Mesenteric fat pad (tissue), 1 donor: ENCODE data around the gene JTB. TPM values are rescaled to one million over a fixed set of nuclear protein-coding genes. Genes with fewer than 3 reads are reported as not detected.

Experiments used
- DNase-seq: peaks from one replicate; pipeline ENCODE4 v3.0.0-alpha.2; 2020; ENCODE audit warnings: low spot score
- microRNA-seq: library from miRNA; unstranded; fragments of <30 nt; microRNA quantifications from one replicate; pipeline ENCODE4 v1.2.0, GENCODE V29; 2020; ENCODE audit warnings: borderline number of aligned reads
- total RNA-seq: library from RNA; stranded (reverse); fragmentation: NEBNext Ultra II Directional; extraction: Animal tissue kit (Norgen Biotek cat#: 25700); gene quantifications from one replicate; pipeline ENCODE4 v1.2.1, GENCODE V29; 2021
- donor health status: DM: yes; HTN: yes; CAD: no.

Gene JTB
- total RNA-seq, 1 donor from 2014 or later: 102 TPM

DNA sequence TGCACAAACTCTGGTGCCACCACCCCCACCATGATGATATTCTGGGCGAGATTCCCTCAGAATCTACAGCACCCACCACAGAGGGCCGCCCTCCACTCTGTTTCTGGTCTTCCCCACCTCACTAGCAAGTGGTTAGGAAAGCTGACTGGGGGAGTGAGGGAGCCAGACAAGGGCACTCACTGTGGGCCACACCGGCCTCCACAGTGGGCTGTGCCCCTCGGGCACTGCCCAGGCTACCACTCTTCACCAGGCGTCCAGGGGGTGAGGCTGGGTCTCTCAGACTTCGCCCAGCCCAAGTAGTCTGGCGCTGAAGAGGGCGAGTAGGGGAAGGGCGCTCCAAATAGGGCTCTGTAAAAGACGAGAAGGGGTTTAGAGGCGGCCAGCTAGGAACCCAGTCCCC lies 43.5 kb downstream of the JTB start:
- peak; percentile 39 for DNase-seq

DNA sequence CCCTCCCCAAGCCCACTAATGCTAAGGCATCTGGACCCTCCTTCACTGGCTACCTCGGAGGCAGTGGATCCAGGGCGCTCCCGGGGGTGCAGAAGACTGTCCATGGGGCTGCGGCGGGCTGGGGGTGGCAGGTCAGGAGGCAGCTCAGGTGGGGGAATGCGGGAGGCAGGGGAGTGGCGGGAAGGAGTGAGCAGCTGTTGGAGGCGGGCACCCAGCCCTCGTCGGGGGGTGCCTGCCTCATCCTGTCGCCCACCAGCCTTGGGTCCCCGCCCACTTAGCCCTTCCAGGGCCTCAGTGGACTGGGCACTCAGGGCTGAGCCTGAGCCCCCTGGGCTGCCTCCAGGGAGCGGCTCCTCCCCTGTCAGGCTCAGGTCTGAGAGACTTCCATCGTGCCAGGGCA lies 44.0 kb downstream of the JTB start:
- no peak for DNase-seq

DNA sequence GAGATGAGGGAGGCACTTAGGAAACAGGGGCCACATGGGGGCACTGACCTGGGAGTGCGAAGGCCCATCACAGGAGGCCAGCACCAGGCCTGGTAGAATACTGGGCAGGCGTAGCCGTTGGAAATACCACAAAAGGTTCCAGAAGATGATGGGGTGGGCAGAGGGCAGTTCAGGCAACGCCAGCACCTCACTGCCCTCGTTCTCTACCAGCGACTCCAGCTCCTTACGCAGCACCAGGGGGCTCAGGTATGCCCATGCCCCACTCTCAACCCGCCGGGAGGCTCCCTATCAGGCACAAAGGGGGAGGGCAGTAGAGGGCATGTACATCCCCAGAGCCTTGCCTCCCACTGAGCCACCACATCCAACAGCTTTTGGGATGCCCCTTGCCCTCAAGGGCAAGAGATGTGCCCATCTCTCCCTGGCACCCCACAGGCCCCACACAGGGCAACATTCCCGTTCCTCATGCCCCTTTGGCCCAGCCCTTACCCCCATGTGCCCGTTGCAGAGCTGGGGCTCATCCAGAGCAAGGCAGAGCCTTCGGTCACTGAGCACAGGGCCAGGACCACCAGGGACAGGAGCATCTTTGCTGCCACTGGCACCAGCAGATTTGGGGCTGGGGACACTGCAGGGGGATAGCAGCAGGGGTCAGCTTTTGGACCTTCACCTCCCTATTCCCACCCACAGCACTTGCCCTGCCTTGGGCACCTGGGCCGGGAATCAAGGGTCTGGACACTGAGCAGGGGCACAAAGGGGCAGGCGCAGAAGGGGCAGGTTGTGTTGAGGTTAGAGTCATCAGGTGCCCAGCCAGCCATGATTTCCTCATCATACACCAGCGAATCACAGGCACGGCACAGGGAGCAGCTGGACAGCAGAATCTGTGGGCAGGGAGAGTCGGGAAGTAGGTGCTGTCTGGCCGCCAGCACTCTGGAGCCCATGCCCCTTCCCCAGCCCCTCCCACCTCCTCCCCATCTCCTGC lies 45.0 kb downstream of the JTB start:
- no peak for DNase-seq

DNA sequence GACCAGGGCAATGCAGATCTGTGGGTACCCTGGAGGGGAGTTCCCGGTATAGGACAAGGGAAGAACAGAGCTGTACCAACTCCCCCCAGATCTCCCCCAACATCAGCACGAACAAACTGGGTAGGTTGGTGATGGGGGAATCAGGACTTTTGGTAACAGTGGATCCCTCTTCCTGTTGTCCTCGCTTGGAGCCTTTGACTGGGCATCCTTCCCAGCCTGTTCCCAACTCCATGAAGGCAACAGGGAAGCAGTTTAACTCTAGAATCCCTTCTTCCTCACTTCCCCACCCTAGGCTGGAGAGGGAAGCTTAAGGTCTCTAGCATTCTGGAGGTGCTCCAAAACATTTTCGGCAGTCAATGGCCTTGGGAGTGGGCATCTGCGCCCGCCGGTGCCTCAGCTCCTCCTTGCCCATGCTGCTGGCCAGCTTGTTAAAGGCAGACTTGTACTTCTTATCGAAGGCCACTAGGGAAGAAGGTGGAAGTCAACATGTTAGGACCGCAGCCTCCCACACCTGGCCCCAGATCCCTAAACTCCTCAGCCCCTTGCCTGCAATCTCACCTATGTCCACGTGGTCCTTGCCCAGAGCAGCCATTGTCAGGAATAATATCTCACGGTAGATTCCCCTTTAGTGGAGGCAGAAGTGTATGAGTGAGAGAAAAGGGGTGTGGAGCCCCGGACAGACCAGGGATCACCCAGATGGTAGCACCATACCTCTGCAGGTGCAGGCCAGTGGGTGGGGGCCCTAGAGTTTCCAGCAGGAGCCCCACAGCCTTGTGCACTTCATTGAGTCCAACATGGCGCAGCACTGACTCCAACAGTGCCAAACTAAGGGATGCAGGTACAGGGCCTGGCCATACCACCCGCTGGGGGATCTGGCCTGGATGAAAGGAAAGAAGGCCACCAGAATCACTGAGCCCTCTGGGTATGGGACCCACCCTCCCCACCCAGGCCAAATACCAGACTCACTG lies 47.2 kb downstream of the JTB start:
- peak; percentile 53 for DNase-seq

DNA sequence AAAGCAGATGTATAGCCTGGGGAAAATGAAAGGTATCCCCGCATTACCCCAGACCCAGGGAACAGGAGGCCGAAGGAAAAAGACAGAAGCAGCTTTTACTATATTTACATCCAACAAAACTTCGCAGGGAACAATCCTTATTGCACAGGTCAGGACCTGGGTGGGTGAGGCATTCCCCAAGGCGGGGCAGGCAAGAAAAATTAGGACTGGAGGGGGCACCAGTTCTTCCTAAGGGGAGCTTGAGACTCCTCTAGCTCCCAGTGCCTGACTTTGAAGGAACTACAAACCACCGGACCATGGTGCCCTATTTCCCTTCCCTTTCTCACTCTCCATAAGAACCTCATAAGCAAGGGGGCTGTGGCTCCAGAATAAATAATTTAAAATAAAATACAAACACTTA lies 48.0 kb downstream of the JTB start:
- DNase-seq: peak; percentile 37

DNA sequence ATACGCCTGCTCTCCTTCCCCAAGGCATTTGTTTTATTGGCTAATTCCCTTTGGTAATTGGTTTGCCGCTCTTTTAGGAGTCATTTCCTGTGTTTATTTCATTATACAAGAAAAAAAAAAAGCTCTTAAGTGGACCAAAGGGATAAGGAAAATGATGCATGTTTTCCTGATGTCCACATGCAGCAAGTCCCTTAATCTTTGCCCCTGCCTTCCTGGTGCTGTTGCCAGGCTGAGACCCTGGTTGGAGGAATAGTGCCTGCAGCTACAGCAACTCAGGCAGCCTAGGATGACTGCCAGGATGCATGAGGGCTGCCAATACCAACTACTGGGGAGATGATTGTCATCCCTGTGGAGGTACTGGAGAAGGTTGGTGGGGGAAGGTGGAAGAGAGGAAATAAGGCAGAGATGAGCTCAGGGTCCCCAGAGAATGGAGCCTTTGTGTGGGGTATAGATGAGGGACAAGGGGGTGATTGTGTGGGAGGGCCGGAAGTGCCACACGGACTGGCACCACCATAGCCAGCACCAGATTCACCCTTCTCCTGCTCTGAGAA lies 48.6 kb downstream of the JTB start:
- peak; percentile 81 for DNase-seq

DNA sequence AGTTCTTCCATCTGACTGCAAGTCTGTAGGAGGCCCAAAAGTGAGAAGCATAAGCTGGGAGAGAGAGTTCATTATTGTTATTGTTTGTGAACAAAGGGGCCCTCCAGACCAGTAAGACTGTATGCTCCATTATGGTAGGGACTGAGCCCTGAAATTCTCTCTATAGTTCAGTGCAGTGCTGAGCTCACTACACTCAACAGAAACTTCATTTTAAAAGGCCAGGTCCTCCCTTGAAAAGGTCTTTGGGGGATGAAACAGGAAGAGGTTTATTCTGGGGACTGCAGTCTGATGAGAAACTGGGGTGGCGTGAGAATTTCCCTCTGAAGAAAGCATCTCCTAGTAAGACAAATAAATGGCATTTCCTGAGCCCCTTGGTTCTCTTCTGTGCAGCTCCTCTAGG lies 49.2 kb downstream of the JTB start:
- no peak for DNase-seq

DNA sequence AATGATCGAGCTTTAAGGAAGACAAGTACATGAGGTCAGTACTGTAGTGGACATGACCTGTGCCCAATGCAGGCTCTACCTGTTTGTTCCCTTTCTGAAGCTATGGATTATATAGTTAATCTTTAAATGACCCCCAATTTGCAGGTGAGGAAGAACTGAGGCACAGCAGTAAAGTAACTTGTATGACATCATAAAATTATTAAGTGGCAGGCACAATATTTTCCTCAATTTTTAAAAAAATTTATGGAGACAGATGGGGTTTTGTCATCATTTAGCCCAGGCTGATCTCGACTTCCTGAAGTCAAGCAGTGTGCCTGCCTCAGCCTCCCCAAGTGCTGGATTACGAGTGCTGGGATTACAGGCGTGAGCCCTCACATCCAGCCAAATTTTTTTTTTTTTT lies 51.1 kb downstream of the JTB start:
- no peak for DNase-seq

Small RNA genes lying within 50 kb of the gene (microRNA-seq; reads per million reads assigned to microRNA genes)
- gene MIR6737: not detected

Other genes with a start within 250 kb of the JTB start
- 36.7 TPM for gene INTS3, start 249.6 kb downstream of the JTB start, total RNA-seq
- gene SLC27A3, start 202.3 kb downstream of the JTB start, total RNA-seq: 87.4 TPM
- gene GATAD2B, start 54.7 kb downstream of the JTB start, total RNA-seq: 37.4 TPM
- 67.5 TPM for gene DENND4B, start 31.0 kb downstream of the JTB start, total RNA-seq
- gene CRTC2, start 19.1 kb downstream of the JTB start, total RNA-seq: 36.4 TPM
- 92.2 TPM for gene SLC39A1, start 14.1 kb downstream of the JTB start, total RNA-seq
- gene CREB3L4, start 9.8 kb downstream of the JTB start, total RNA-seq: 5.1 TPM
- gene RAB13, start 8.7 kb upstream of the JTB start, total RNA-seq: 144 TPM
- 1,095 TPM for gene RPS27, start 13.1 kb upstream of the JTB start, total RNA-seq
- gene NUP210L, start 177.4 kb upstream of the JTB start, total RNA-seq: not detected
- gene TPM3, start 214.4 kb upstream of the JTB start, total RNA-seq: 294 TPM
- not detected for gene CFAP141, start 228.7 kb upstream of the JTB start, total RNA-seq
- gene UBAP2L, start 243.3 kb upstream of the JTB start, total RNA-seq: 143 TPM